Measurements from ENCODE around the gene SLC4A1AP. TPM values are rescaled to one million over a fixed set of nuclear protein-coding genes. Genes with fewer than 3 reads are reported as not detected.

The SLC4A1AP gene
- total and polyA plus RNA-seq, 4 donors: 7.2 to 12.3 (median 9.5) TPM

DNA sequence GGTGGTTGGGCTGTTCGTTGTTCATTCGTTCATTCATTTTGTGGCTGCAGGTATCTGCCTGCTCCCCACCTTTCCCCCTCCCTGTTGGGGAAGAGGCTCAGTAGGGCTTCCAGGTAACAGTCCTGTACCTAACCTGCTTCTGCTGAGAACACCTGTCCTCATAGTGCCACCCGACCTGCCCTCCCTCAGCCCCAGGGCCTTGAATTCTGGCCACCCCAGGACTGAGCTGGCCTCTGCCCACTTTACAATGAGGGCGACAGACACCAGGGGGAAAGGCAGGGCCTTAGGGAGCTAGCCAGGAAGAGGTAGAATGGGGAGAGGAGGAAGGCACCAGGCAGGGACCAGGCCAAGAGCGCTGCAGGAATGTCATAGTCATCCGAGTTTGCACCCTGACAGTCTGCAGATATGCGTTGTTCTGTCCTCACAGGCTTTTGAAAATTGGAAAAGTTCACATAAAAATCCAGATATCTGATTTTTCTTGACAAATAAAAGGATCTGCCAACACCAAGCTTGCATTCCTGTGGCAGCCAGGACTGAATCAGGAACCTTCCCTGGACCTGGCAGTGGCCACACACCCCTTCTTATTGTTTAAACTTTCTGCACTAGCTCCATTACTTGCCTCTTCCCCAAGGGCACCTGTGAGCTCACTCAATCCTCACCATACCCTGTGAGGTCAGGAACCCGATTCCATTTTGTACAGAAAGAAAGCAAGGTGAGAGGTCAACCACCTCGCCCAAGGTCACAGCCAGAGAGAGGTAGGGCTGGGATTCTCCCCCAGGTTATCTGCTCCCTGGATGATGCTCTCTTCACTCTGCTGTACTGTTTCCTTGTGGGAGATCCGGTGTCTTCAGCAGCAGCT lies 72.6 kb downstream of the SLC4A1AP start:
- peaks cover 13 to 24% (median 24%) of the 10 kb centered on the region in 4 donors for H3K4me1 ChIP-seq (ENCODE audit: control insufficient read depth in 4 of 4, insufficient read depth in 4 of 4, low read length in 3 of 4)
- WGBS: 77% methylated on average over 10 of the region's 10 CpGs

DNA sequence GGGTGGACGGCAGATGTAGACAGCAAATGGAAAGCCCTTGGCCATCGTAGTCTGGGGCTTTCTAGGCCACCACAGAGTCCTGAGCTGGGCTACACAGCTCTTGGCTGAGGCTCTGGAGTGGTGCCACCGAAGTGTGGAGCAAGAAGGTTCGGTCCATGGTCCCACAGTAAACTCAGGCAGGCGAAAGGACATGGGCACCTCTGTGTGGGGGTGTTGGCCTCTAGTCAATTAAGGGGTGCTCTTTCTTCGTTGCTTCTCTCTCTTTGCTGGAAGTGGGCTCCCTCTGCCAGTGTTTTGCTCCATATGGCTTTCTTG lies 73.2 kb downstream of the SLC4A1AP start:
- Histone ChIP-seq H3K4me3 (ENCODE audit: low read depth in 1 of 3, low read length in 3 of 3) (no peak overlapping the region), H3K27ac (ENCODE audit: low read depth in 1 of 2, low read length in 2 of 2) (peak overlapping the region; percentile 92 to 100), H3K9me3 (ENCODE audit: control insufficient read depth in 4 of 4, low read length in 3 of 4) (no peaks in the 10 kb centered on the region), H3K36me3 (ENCODE audit: control insufficient read depth in 4 of 4, insufficient read depth in 3 of 4, low read depth in 1 of 4, low read length in 3 of 4) (no peaks in the 10 kb centered on the region), H3K27me3 (ENCODE audit: control insufficient read depth in 4 of 4, insufficient read depth in 4 of 4, low read length in 3 of 4) (no peaks in the 10 kb centered on the region), H3K9ac (ENCODE audit: low read depth in 1 of 2, low read length in 2 of 2) (no peak overlapping the region), H3K4me1 (ENCODE audit: control insufficient read depth in 4 of 4, insufficient read depth in 4 of 4, low read length in 3 of 4) (peaks cover 13 to 24% (median 24%) of the 10 kb centered on the region in 4 donors)
- 69% methylated on average over 6 of the region's 6 CpGs for WGBS
- DNase-seq (ENCODE audit: low spot score): no peak
- no peak for TF ChIP-seq HNF4G (IDR thresholded peaks at IDR 0.05)
- peak; percentile 16 for TF ChIP-seq YY1 (IDR thresholded peaks at IDR 0.05)
- TF ChIP-seq SP1 (IDR thresholded peaks at IDR 0.05): peak; percentile 21
- TF ChIP-seq NR2F2 (IDR thresholded peaks at IDR 0.05): peak; percentile 5
- TF ChIP-seq, protein P1, sequence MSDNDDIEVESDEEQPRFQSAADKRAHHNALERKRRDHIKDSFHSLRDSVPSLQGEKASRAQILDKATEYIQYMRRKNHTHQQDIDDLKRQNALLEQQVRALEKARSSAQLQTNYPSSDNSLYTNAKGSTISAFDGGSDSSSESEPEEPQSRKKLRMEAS (IDR thresholded peaks at IDR 0.05): no peak
- peak in 1 of 2 donors; percentile 38 for TF ChIP-seq RXRA (IDR thresholded peaks at IDR 0.05)
- peak; percentile 2 to 45 for TF ChIP-seq HNF4A (conservative IDR thresholded peaks at IDR 0.05)
- TF ChIP-seq EGR1 (IDR thresholded peaks at IDR 0.05; ENCODE audit: low read depth in 2 of 2): no peak

More for the DNA sequence above, 72.6 kb downstream of the SLC4A1AP start:
- Histone ChIP-seq H3K27ac (ENCODE audit: low read depth in 1 of 2, low read length in 2 of 2) (peak overlapping the region; percentile 92 to 100), H3K4me3 (ENCODE audit: low read depth in 1 of 3, low read length in 3 of 3) (no peak overlapping the region), H3K9me3 (ENCODE audit: control insufficient read depth in 4 of 4, low read length in 3 of 4) (no peaks in the 10 kb centered on the region), H3K27me3 (ENCODE audit: control insufficient read depth in 4 of 4, insufficient read depth in 4 of 4, low read length in 3 of 4) (no peaks in the 10 kb centered on the region), H3K9ac (ENCODE audit: low read depth in 1 of 2, low read length in 2 of 2) (no peak overlapping the region), H3K36me3 (ENCODE audit: control insufficient read depth in 4 of 4, insufficient read depth in 3 of 4, low read depth in 1 of 4, low read length in 3 of 4) (no peaks in the 10 kb centered on the region)
- no peak for DNase-seq (ENCODE audit: low spot score)
- no peak for TF ChIP-seq HNF4G (IDR thresholded peaks at IDR 0.05)
- peak; percentile 71 to 86 for TF ChIP-seq RXRA (IDR thresholded peaks at IDR 0.05)
- TF ChIP-seq YY1 (IDR thresholded peaks at IDR 0.05): peak; percentile 58
- peak; percentile 42 for TF ChIP-seq NR2F2 (IDR thresholded peaks at IDR 0.05)
- TF ChIP-seq HNF4A (conservative IDR thresholded peaks at IDR 0.05): peak; percentile 7 to 44
- TF ChIP-seq, protein P1 (IDR thresholded peaks at IDR 0.05): no peak
- TF ChIP-seq SP1 (IDR thresholded peaks at IDR 0.05): peak; percentile 54
- TF ChIP-seq, protein P2, sequence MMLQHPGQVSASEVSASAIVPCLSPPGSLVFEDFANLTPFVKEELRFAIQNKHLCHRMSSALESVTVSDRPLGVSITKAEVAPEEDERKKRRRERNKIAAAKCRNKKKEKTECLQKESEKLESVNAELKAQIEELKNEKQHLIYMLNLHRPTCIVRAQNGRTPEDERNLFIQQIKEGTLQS (IDR thresholded peaks at IDR 0.05): no peak

DNA sequence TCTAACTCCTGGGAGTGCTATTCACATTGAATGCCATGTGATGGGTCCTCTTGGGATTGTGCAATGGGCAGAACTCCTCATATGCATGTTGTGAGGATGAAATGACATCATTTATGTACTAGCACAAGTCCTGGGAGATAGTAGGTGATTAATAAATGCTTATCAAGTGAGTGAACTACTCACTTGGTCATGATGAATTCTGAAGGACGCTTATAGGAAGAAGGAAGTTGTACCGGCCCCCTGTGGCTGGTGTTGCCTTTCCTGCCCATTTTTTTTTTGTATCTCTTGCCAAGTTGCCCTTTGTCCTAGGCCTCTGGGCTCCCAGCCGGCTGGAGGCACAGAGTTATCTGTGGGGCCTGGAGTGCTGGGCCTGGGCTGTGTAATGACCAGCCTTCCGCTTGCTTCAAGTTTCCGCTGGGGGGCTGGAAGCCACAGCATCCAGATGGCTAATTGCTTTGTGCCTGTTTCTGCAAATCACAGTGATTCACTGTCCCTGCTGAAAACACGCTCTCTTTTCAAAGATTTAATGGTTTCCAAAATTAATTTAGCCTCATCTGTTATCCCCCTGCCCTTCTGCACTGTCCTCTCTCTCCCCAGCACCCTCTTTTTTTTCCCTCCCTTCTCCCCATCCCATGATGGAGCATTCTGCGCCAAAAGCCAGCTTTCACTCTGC lies 74.1 kb downstream of the SLC4A1AP start:
- no peaks in the 10 kb centered on the region for H3K27me3 ChIP-seq (ENCODE audit: control insufficient read depth in 4 of 4, insufficient read depth in 4 of 4, low read length in 3 of 4)
- no peak for DNase-seq (ENCODE audit: low spot score)
- H3K4me1 ChIP-seq (ENCODE audit: control insufficient read depth in 4 of 4, insufficient read depth in 4 of 4, low read length in 3 of 4): peaks cover 13 to 24% (median 24%) of the 10 kb centered on the region in 4 donors
- H3K9ac ChIP-seq (ENCODE audit: low read depth in 1 of 2, low read length in 2 of 2): peak overlapping the region; percentile 49 to 94
- H3K36me3 ChIP-seq (ENCODE audit: control insufficient read depth in 4 of 4, insufficient read depth in 3 of 4, low read depth in 1 of 4, low read length in 3 of 4): no peaks in the 10 kb centered on the region
- H3K27ac ChIP-seq (ENCODE audit: low read depth in 1 of 2, low read length in 2 of 2): peak overlapping the region; percentile 92 to 100
- no peaks in the 10 kb centered on the region for H3K9me3 ChIP-seq (ENCODE audit: control insufficient read depth in 4 of 4, low read length in 3 of 4)
- WGBS: 39% methylated on average over 7 of the region's 7 CpGs
- H3K4me3 ChIP-seq (ENCODE audit: low read depth in 1 of 3, low read length in 3 of 3): peak overlapping the region in 1 of 3 donors; percentile 5
- TF ChIP-seq NR2F2 (IDR thresholded peaks at IDR 0.05) (peak; percentile 91), FOXA1 (IDR thresholded peaks at IDR 0.05) (peak; percentile 13), TAF1 (conservative IDR thresholded peaks at IDR 0.05) (peak; percentile 16), SP1 (IDR thresholded peaks at IDR 0.05) (peak; percentile 83), RAD21 (IDR thresholded peaks at IDR 0.05) (peak; percentile 30 to 53), GABPA (IDR thresholded peaks at IDR 0.05 in 1 of 2, conservative IDR thresholded peaks at IDR 0.05 in 1 of 2) (peak; percentile 45 to 65), HNF4G (IDR thresholded peaks at IDR 0.05) (peak; percentile 52), EGR1 (IDR thresholded peaks at IDR 0.05; ENCODE audit: low read depth in 2 of 2) (peak in 1 of 2 donors; percentile 55), FOXA2 (IDR thresholded peaks at IDR 0.05) (no peak), JUND (IDR thresholded peaks at IDR 0.05) (peak; percentile 66 to 74), RXRA (IDR thresholded peaks at IDR 0.05) (peak in 1 of 2 donors; percentile 65), HNF4A (conservative IDR thresholded peaks at IDR 0.05) (peak; percentile 76 to 78), YY1 (IDR thresholded peaks at IDR 0.05) (peak; percentile 61)
- TF ChIP-seq, protein P2 (IDR thresholded peaks at IDR 0.05): peak; percentile 52
- TF ChIP-seq, protein P3, sequence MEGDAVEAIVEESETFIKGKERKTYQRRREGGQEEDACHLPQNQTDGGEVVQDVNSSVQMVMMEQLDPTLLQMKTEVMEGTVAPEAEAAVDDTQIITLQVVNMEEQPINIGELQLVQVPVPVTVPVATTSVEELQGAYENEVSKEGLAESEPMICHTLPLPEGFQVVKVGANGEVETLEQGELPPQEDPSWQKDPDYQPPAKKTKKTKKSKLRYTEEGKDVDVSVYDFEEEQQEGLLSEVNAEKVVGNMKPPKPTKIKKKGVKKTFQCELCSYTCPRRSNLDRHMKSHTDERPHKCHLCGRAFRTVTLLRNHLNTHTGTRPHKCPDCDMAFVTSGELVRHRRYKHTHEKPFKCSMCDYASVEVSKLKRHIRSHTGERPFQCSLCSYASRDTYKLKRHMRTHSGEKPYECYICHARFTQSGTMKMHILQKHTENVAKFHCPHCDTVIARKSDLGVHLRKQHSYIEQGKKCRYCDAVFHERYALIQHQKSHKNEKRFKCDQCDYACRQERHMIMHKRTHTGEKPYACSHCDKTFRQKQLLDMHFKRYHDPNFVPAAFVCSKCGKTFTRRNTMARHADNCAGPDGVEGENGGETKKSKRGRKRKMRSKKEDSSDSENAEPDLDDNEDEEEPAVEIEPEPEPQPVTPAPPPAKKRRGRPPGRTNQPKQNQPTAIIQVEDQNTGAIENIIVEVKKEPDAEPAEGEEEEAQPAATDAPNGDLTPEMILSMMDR (IDR thresholded peaks at IDR 0.05; ENCODE audit: low read depth, low read length, missing input control): peak; percentile 8
- TF ChIP-seq, protein P1 (IDR thresholded peaks at IDR 0.05): peak; percentile 76
- TF ChIP-seq, protein P4, sequence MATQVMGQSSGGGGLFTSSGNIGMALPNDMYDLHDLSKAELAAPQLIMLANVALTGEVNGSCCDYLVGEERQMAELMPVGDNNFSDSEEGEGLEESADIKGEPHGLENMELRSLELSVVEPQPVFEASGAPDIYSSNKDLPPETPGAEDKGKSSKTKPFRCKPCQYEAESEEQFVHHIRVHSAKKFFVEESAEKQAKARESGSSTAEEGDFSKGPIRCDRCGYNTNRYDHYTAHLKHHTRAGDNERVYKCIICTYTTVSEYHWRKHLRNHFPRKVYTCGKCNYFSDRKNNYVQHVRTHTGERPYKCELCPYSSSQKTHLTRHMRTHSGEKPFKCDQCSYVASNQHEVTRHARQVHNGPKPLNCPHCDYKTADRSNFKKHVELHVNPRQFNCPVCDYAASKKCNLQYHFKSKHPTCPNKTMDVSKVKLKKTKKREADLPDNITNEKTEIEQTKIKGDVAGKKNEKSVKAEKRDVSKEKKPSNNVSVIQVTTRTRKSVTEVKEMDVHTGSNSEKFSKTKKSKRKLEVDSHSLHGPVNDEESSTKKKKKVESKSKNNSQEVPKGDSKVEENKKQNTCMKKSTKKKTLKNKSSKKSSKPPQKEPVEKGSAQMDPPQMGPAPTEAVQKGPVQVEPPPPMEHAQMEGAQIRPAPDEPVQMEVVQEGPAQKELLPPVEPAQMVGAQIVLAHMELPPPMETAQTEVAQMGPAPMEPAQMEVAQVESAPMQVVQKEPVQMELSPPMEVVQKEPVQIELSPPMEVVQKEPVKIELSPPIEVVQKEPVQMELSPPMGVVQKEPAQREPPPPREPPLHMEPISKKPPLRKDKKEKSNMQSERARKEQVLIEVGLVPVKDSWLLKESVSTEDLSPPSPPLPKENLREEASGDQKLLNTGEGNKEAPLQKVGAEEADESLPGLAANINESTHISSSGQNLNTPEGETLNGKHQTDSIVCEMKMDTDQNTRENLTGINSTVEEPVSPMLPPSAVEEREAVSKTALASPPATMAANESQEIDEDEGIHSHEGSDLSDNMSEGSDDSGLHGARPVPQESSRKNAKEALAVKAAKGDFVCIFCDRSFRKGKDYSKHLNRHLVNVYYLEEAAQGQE (IDR thresholded peaks at IDR 0.05): no peak
